ENCODE measurements around the gene UGT1A7. TPM values are rescaled to one million over a fixed set of nuclear protein-coding genes. Genes with fewer than 3 reads are reported as not detected.

Gene UGT1A7
- not detected for total RNA-seq

GRCh38 chr2:233681521-233682099 lies at the start of gene UGT1A7:
TSS of gene UGT1A7 (plus strand) at chr2:233681901. CDS start at chr2:233681938, 37 bp downstream.

GRCh38 chr2:233636306-233636705 lies 45.4 kb upstream of the UGT1A7 start, which contains the start of gene UGT1A10:
TSS of gene UGT1A10 (plus strand) at chr2:233636448. CDS start at chr2:233636523, 75 bp downstream.

DNA sequence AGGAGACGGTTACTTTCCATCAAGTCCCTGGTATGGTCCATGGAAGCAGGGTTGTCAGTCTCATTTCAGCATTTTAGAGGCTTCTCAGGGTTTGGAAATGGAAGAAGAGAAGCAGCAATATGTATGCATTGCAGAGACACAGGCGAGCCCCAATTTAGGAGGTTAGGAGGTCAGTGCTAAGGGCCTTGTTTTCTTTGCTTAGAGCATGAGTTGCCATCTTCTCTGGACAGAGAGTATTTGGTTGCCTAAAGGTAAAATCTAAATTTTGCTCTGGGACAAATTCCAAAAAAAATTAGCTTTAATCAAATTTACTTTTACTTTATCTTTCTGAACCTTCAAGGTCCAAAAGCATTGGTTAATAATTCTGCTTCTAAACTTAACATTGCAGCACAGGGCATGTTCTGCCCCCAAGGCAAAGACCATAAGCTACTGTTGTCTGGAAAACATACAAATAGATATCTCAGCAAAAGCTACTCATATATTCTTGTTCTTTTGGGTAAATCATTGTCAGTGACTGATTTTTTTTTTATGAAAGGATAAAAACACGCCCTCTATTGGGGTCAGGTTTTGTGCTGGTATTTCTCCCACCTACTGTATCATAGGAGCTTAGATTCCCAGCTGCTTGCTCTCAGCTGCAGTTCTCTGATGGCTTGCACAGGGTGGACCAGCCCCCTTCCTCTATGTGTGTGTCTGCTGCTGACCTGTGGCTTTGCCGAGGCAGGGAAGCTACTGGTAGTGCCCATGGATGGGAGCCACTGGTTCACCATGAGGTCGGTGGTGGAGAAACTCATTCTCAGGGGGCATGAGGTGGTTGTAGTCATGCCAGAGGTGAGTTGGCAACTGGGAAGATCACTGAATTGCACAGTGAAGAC lies 10.2 kb upstream of the UGT1A7 start, which contains the start of gene UGT1A9:
UGT1A9 (plus strand) TSS at position 609 of the 872 bp plus-strand sequence; CDS start at position 646, 37 bp downstream.

GRCh38 chr2:233692648-233693047 lies 10.9 kb downstream of the UGT1A7 start, which contains the start of gene UGT1A6:
TSS of gene UGT1A6 (plus strand) at chr2:233692890. CDS start at chr2:233693005, 115 bp downstream.

GRCh38 chr2:233712611-233713261 lies 31.0 kb downstream of the UGT1A7 start, which contains the start of gene UGT1A5:
TSS of gene UGT1A5 (plus strand) at chr2:233712907. CDS start at chr2:233712992, 85 bp downstream.

DNA sequence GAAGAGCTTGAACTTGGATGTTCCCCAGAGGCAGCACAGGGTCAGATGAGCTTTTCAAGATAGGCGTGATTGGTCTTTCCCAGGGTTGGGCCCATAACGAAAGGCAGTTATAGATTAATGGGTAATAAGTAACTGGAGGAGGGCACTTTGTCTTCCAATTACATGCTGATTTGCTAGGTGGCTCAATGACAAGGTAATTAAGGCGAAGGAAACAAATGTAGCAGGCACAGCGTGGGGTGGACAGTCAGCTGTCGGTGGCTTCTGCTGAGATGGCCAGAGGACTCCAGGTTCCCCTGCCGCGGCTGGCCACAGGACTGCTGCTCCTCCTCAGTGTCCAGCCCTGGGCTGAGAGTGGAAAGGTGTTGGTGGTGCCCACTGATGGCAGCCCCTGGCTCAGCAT lies 36.9 kb downstream of the UGT1A7 start, which contains the start of gene UGT1A4:
UGT1A4 (plus strand) TSS at position 185 of the 400 bp plus-strand sequence; CDS start at position 270, 85 bp downstream.

GRCh38 chr2:233728723-233729301 lies 47.1 kb downstream of the UGT1A7 start, which contains the start of gene UGT1A3:
TSS of gene UGT1A3 (plus strand) at chr2:233729042. CDS start at chr2:233729127, 85 bp downstream.

DNA sequence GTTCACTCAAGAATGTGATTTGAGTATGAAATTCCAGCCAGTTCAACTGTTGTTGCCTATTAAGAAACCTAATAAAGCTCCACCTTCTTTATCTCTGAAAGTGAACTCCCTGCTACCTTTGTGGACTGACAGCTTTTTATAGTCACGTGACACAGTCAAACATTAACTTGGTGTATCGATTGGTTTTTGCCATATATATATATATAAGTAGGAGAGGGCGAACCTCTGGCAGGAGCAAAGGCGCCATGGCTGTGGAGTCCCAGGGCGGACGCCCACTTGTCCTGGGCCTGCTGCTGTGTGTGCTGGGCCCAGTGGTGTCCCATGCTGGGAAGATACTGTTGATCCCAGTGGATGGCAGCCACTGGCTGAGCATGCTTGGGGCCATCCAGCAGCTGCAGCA lies 78.3 kb downstream of the UGT1A7 start, which contains the start of gene UGT1A1:
UGT1A1 (plus strand) TSS at position 228 of the 400 bp plus-strand sequence; CDS start at position 246, 18 bp downstream.

GRCh38 chr2:233778030-233778429 lies 96.3 kb downstream of the UGT1A7 start, which contains the start of gene MROH2A:
TSS of gene MROH2A (plus strand) at chr2:233778330. CDS start at chr2:233779359, 1,029 bp downstream.

Other genes with a start within 250 kb of the UGT1A7 start
- 73.1 TPM for gene USP40, start 115.1 kb upstream of the UGT1A7 start, total RNA-seq
- not detected for gene UGT1A8, start 64.3 kb upstream of the UGT1A7 start, total RNA-seq
- gene UGT1A10, start 45.5 kb upstream of the UGT1A7 start, total RNA-seq, result not detected
- not detected for gene UGT1A9, start 10.0 kb upstream of the UGT1A7 start, total RNA-seq
- 0.55 TPM for gene UGT1A6, start 11.0 kb downstream of the UGT1A7 start, total RNA-seq
- gene UGT1A5, start 31.0 kb downstream of the UGT1A7 start, total RNA-seq, result 0.16 TPM
- not detected for gene UGT1A4, start 36.8 kb downstream of the UGT1A7 start, total RNA-seq
- not detected for gene UGT1A3, start 47.1 kb downstream of the UGT1A7 start, total RNA-seq
- not detected for gene UGT1A1, start 78.4 kb downstream of the UGT1A7 start, total RNA-seq
- gene MROH2A, start 96.4 kb downstream of the UGT1A7 start, total RNA-seq, result not detected
- 9.8 TPM for gene HJURP, start 172.6 kb downstream of the UGT1A7 start, total RNA-seq
- gene TRPM8, start 235.5 kb downstream of the UGT1A7 start, total RNA-seq, result 3.0 TPM

Measured in camera-type eye (tissue), 1 donor.